HepG2 (cell line): Measurements from ENCODE around the gene PTPN12. TPM values are rescaled to one million over a fixed set of nuclear protein-coding genes. Genes with fewer than 3 reads are reported as not detected.

Experiments
- AHR ChIP-seq: IDR thresholded peaks from 2 replicates; pipeline ENCODE4 v1.6.1; 2018; ENCODE audit warnings: missing genetic modification reagents, missing compliant biosample characterization
- ATF4 ChIP-seq, 2 experiments: fragments of 450-650 bp in 1 of 2; sonication (generic) in 1 of 2; formaldehyde crosslinking; IDR thresholded peaks; 2 replicates each; pipeline versions ENCODE4 v1.5.0 to v1.8.0; 2020 to 2022; ENCODE audit warnings: mild to moderate bottlenecking in 1 of 2, missing genetic modification reagents in 1 of 2
- ETV5 ChIP-seq: IDR thresholded peaks from 2 replicates; pipeline ENCODE4 v1.6.1; 2018; ENCODE audit warnings: missing biosample characterization, missing genetic modification reagents, inconsistent platforms, borderline replicate concordance
- GMEB1 ChIP-seq: sonication (generic); formaldehyde crosslinking; IDR thresholded peaks from 2 replicates; pipeline ENCODE4 v1.5.1; 2020; ENCODE audit warnings: missing genetic modification reagents, mild to moderate bottlenecking, borderline replicate concordance
- NCOR1 ChIP-seq: fragments of 200-600 bp; sonication (generic); IDR thresholded peaks from 2 replicates; pipeline ENCODE4 v1.7.0; 2017; ENCODE audit warnings: antibody characterized with exemption, low read length, borderline replicate concordance
- NFKBIZ ChIP-seq: IDR thresholded peaks from 2 replicates; pipeline ENCODE4 v1.6.1; 2018; ENCODE audit warnings: missing genetic modification reagents, missing compliant biosample characterization
- PREB ChIP-seq: sonication (generic); formaldehyde crosslinking; IDR thresholded peaks from 2 replicates; pipeline ENCODE4 v1.4.0; 2020; ENCODE audit warnings: missing genetic modification reagents
- RXRB ChIP-seq: IDR thresholded peaks from 2 replicates; pipeline ENCODE4 v1.6.1; 2016; ENCODE audit warnings: borderline replicate concordance, missing genetic modification reagents, missing compliant biosample characterization
- SIN3B ChIP-seq: fragments of 150-350 bp; IDR thresholded peaks from 2 replicates; pipeline ENCODE4 v1.6.1; 2014; ENCODE audit warnings: low read length
- THAP11 ChIP-seq: IDR thresholded peaks from 2 replicates; pipeline ENCODE4 v1.6.1; 2016; ENCODE audit warnings: missing biosample characterization, missing genetic modification reagents
- THAP7 ChIP-seq: sonication (generic); formaldehyde crosslinking; IDR thresholded peaks from 2 replicates; pipeline ENCODE4 v1.8.1; 2023; ENCODE audit warnings: mild to moderate bottlenecking, missing genetic modification reagents
- ZBTB33 ChIP-seq: sonication (generic); formaldehyde crosslinking; IDR thresholded peaks from 2 replicates; pipeline ENCODE4 v1.4.0; 2020; ENCODE audit warnings: missing genetic modification reagents
- ZNF292 ChIP-seq: sonication (generic); formaldehyde crosslinking; IDR thresholded peaks from 2 replicates; pipeline ENCODE4 v1.8.1; 2022; ENCODE audit warnings: mild to moderate bottlenecking, low read depth, missing genetic modification reagents, borderline replicate concordance
- ZNF414 ChIP-seq: sonication (generic); formaldehyde crosslinking; IDR thresholded peaks from 2 replicates; pipeline ENCODE4 v1.5.0; 2020; ENCODE audit warnings: missing genetic modification reagents
- ZNF484 ChIP-seq: sonication (generic); formaldehyde crosslinking; IDR thresholded peaks from 2 replicates; pipeline ENCODE4 v1.5.1; 2020; ENCODE audit warnings: mild to moderate bottlenecking, low read depth, missing genetic modification reagents, borderline replicate concordance
- polyA plus RNA-seq, 8 experiments: library from polyadenylated mRNA; depleted of rRNA in 3 of 8; stranded (reverse) in 7 of 8; unstranded in 1 of 8; fragments of >200 nt; fragmentation: Illumina TruSeq in 4 of 8; extraction: Trizol in 4 of 8; gene quantifications; 2 replicates each; pipeline versions ENCODE4 v1.2.1 to v1.2.3, GENCODE V29; 2011 to 2016; ENCODE audit warnings: low read depth in 4 of 8, missing spikeins in 1 of 8, mixed read lengths in 1 of 8; ENCODE audit not compliant: insufficient read depth in 1 of 8
- total RNA-seq, 5 experiments: library from RNA; depleted of rRNA; stranded (reverse); fragments of >200 nt; fragmentation: Illumina TruSeq; extraction: Trizol; gene quantifications; 2 replicates each; pipeline ENCODE4 v1.2.3, GENCODE V29; 2016; ENCODE audit warnings: low read depth in 1 of 5
- TF ChIP-seq, protein P1 (sequence below): sonication (generic); formaldehyde crosslinking; IDR thresholded peaks from 2 replicates; pipeline ENCODE4 v1.5.1; 2020; ENCODE audit warnings: mild to moderate bottlenecking, missing genetic modification reagents, borderline replicate concordance

Gene PTPN12
- total and polyA plus RNA-seq, 2 of the 13 experiments (the other 11 are each of a cell fraction or from before 2014, with no cell fraction given): 22.9 to 56.8 TPM

GRCh38 chr7:77575187-77575586 lies 38.1 kb downstream of the PTPN12 start (continued):
- TF ChIP-seq ZNF414 (CRISPR knock-in tag) (0 out of 2 replicates have a peak, but pooled peaks have one; percentile 53), NFKBIZ (CRISPR knock-in tag) (no peak), PREB (no peak), ZNF484 (CRISPR knock-in tag) (no peak), GMEB1 (CRISPR knock-in tag) (0 out of 2 replicates have a peak, but pooled peaks have one; percentile 45), ZBTB33 (CRISPR knock-in tag) (0 out of 2 replicates have a peak, but pooled peaks have one; percentile 18), SIN3B (no peak), THAP11 (CRISPR knock-in tag) (0 out of 2 replicates have a peak, but pooled peaks have one; percentile 34), AHR (CRISPR knock-in tag) (no peak), ZNF292 (CRISPR knock-in tag) (peak; percentile 75; the same call in 1 of the 2 replicates), ETV5 (CRISPR knock-in tag) (no peak), NCOR1 (peak; percentile 69; the same call in 1 of the 2 replicates), RXRB (peak; percentile 88), ATF4 (CRISPR knock-in tag; IDR thresholded peaks at IDR 0.05) (no peak), THAP7 (CRISPR knock-in tag) (no peak)
- TF ChIP-seq, protein P1, sequence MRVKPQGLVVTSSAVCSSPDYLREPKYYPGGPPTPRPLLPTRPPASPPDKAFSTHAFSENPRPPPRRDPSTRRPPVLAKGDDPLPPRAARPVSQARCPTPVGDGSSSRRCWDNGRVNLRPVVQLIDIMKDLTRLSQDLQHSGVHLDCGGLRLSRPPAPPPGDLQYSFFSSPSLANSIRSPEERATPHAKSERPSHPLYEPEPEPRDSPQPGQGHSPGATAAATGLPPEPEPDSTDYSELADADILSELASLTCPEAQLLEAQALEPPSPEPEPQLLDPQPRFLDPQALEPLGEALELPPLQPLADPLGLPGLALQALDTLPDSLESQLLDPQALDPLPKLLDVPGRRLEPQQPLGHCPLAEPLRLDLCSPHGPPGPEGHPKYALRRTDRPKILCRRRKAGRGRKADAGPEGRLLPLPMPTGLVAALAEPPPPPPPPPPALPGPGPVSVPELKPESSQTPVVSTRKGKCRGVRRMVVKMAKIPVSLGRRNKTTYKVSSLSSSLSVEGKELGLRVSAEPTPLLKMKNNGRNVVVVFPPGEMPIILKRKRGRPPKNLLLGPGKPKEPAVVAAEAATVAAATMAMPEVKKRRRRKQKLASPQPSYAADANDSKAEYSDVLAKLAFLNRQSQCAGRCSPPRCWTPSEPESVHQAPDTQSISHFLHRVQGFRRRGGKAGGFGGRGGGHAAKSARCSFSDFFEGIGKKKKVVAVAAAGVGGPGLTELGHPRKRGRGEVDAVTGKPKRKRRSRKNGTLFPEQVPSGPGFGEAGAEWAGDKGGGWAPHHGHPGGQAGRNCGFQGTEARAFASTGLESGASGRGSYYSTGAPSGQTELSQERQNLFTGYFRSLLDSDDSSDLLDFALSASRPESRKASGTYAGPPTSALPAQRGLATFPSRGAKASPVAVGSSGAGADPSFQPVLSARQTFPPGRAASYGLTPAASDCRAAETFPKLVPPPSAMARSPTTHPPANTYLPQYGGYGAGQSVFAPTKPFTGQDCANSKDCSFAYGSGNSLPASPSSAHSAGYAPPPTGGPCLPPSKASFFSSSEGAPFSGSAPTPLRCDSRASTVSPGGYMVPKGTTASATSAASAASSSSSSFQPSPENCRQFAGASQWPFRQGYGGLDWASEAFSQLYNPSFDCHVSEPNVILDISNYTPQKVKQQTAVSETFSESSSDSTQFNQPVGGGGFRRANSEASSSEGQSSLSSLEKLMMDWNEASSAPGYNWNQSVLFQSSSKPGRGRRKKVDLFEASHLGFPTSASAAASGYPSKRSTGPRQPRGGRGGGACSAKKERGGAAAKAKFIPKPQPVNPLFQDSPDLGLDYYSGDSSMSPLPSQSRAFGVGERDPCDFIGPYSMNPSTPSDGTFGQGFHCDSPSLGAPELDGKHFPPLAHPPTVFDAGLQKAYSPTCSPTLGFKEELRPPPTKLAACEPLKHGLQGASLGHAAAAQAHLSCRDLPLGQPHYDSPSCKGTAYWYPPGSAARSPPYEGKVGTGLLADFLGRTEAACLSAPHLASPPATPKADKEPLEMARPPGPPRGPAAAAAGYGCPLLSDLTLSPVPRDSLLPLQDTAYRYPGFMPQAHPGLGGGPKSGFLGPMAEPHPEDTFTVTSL (CRISPR knock-in tag): peak; percentile 71
